A673 (cell line): ENCODE results near the gene KCNJ5. TPM values are rescaled to one million over a fixed set of nuclear protein-coding genes. Genes with fewer than 3 reads are reported as not detected.
A peak's percentile ranks its signal among the peaks of the same experiment; 100 is the strongest.

Experiments used
- BruUV-seq: library from RNA; stranded (reverse); fragments of 400-500 nt; replicated peaks from 2 replicates; lab custom pipeline; 2021; lab: Mats Ljungman, UMichigan
- CTCF ChIA-PET: fragments of 300-600 bp; sonication (Branson Sonifier 250); formaldehyde crosslinking; loops from one replicate; lab custom pipeline; 2022; ENCODE audit warnings: antibody characterized with exemption; lab: Charles Lee
- POLR2A ChIA-PET: fragments of 300-600 bp; sonication (Branson Sonifier 250); formaldehyde crosslinking; loops from one replicate; lab custom pipeline; 2022; ENCODE audit warnings: antibody characterized with exemption; ENCODE audit not compliant: low non-redundant PET; lab: Charles Lee
- DNase-seq: peaks from one replicate; pipeline ENCODE4 v3.0.0-alpha.2; 2015; ENCODE audit warnings: low spot score
- H3K27ac ChIP-seq: fragments of 200-600 bp; sonication (generic); 2 replicates; pipeline ENCODE4 v1.5.1; 2016; ENCODE audit warnings: mixed run types, low read depth, mild to moderate bottlenecking, mixed read lengths, antibody characterized with exemption, low read length; ENCODE audit not compliant: poor library complexity, severe bottlenecking
- H3K27me3 ChIP-seq: fragments of 200-600 bp; sonication (generic); replicated peaks from 2 replicates; pipeline ENCODE4 v1.6.1; 2017; ENCODE audit warnings: mixed run types, low read depth, mild to moderate bottlenecking, mixed read lengths, antibody characterized with exemption, low read length; ENCODE audit not compliant: insufficient read depth, poor library complexity
- H3K36me3 ChIP-seq: fragments of 200-600 bp; sonication (generic); 2 replicates; pipeline ENCODE4 v1.6.1; 2016; ENCODE audit warnings: mixed run types, mild to moderate bottlenecking, mixed read lengths, antibody characterized with exemption, low read length; ENCODE audit not compliant: insufficient read depth, poor library complexity, severe bottlenecking
- H3K4me1 ChIP-seq: fragments of 200-600 bp; sonication (generic); 2 replicates; pipeline ENCODE4 v1.6.1; 2017; ENCODE audit warnings: mixed run types, mild to moderate bottlenecking, mixed read lengths, antibody characterized with exemption, low read length; ENCODE audit not compliant: insufficient read depth, poor library complexity, severe bottlenecking
- H3K4me3 ChIP-seq: fragments of 200-600 bp; sonication (generic); 2 replicates; pipeline ENCODE4 v1.5.1; 2016; ENCODE audit warnings: low read depth, mixed run types, mild to moderate bottlenecking, mixed read lengths, low read length; ENCODE audit not compliant: poor library complexity, severe bottlenecking
- H3K9me3 ChIP-seq: fragments of 200-600 bp; sonication (generic); 2 replicates; pipeline ENCODE4 v1.6.1; 2016; ENCODE audit warnings: mixed run types, low read depth, mild to moderate bottlenecking, mixed read lengths, antibody characterized with exemption, low read length; ENCODE audit not compliant: poor library complexity, severe bottlenecking
- CTCF ChIP-seq: fragments of 300-800, 200-600 bp; sonication (generic); conservative IDR thresholded peaks from 2 replicates; pipeline ENCODE4 v1.5.1; 2017; ENCODE audit warnings: low read depth, mild to moderate bottlenecking, antibody characterized with exemption, low read length, moderate library complexity, mixed read lengths
- EZH2 ChIP-seq: fragments of 200-600 bp; sonication (generic); IDR thresholded peaks from 2 replicates; pipeline ENCODE4 v1.6.1; 2017; ENCODE audit warnings: borderline replicate concordance, low read depth, mild to moderate bottlenecking, mixed read lengths, antibody characterized with exemption, low read length; ENCODE audit not compliant: poor library complexity, severe bottlenecking
- intact Hi-C: fragments of 100-400 bp; cut with micrococcal nuclease; formaldehyde crosslinking; loops from one replicate; pipeline ENCODE4 v1.10.0; 2022; ENCODE audit not compliant: unreplicated experiment
- total RNA-seq: library from RNA; stranded (reverse); gene quantifications from 2 replicates; pipeline ENCODE4 v1.2.3, GENCODE V29; 2021

KCNJ5 gene
- total RNA-seq, 1 experiment from 2014 or later = not detected

GRCh38 chr11:128890216-128890542, 977 bp upstream of the KCNJ5 start:
- Histone ChIP-seq H3K4me1 (peaks cover 4% of the 10 kb centered on the region), H3K36me3 (no peaks in the 10 kb centered on the region), H3K4me3 (peak overlapping the region; percentile 50), H3K27me3 (peaks cover 14% of the 10 kb centered on the region), H3K27ac (no peak overlapping the region), H3K9me3 (no peaks in the 10 kb centered on the region)
- no TSS peak for BruUV-seq
- no peak for DNase-seq
- intact Hi-C loops = no loop called here
- CTCF ChIA-PET = no interaction called here
- TF ChIP-seq EZH2 (no peak), CTCF (no peak)
- POLR2A ChIA-PET = no interaction called here

- intact Hi-C loops = no loop called here
- H3K27me3 ChIP-seq = peaks cover 14% of the 10 kb centered on the region
- ChIA-PET CTCF (interaction anchor here (0.8 kb wide), 1 partner anchor 65 kb away, joined by 3 read pairs; no protein-coding TSS in a partner anchor), POLR2A (no interaction called here)
- H3K27ac ChIP-seq = no peak overlapping the region
- peaks cover 4% of the 10 kb centered on the region for H3K4me1 ChIP-seq
- BruUV-seq = no TSS peak
- no peaks in the 10 kb centered on the region for H3K9me3 ChIP-seq
- no peak overlapping the region for H3K4me3 ChIP-seq
- no peaks in the 10 kb centered on the region for H3K36me3 ChIP-seq
- DNase-seq = no peak
- no peak for TF ChIP-seq EZH2
- no peak for TF ChIP-seq CTCF
Measured at GRCh38 chr11:128891913-128892398, 800 bp downstream of the KCNJ5 start.

GRCh38 chr11:128892866-128893565, 1.9 kb downstream of the KCNJ5 start:
- no peaks in the 10 kb centered on the region for H3K36me3 ChIP-seq
- ChIA-PET CTCF (interaction anchor here (0.5 to 1.0 kb wide), 3 partner anchors 13 to 63 kb away, joined by 4 to 10 read pairs (median 6); no protein-coding TSS in a partner anchor), POLR2A (no interaction called here)
- no peak overlapping the region for H3K27ac ChIP-seq
- H3K4me1 ChIP-seq = peaks cover 4% of the 10 kb centered on the region
- intact Hi-C loops = no loop called here
- no TSS peak for BruUV-seq
- H3K4me3 ChIP-seq = no peak overlapping the region
- H3K9me3 ChIP-seq = no peaks in the 10 kb centered on the region
- peaks cover 14% of the 10 kb centered on the region for H3K27me3 ChIP-seq
- TF ChIP-seq CTCF (no peak), EZH2 (no peak)
- no peak for DNase-seq
